Measurements from ENCODE around the gene NHSL1. TPM values are rescaled to one million over a fixed set of nuclear protein-coding genes. Genes with fewer than 3 reads are reported as not detected.

The NHSL1 gene
- total RNA-seq, 1 experiment from 2014 or later: 41.9 TPM

GRCh38 chr6:138430361-138431145, 68.7 kb downstream of the NHSL1 start:
- Histone ChIP-seq H3K36me3 (ENCODE audit: control insufficient read depth, insufficient read depth, low read length) (no peaks in the 10 kb centered on the region), H3K9me3 (no peaks in the 10 kb centered on the region), H3K27me3 (replicated peaks; ENCODE audit: control insufficient read depth, insufficient read depth, low read length) (no peaks in the 10 kb centered on the region), H3K4me1 (no peaks in the 10 kb centered on the region), H3K4me3 (ENCODE audit: low read depth, low read length) (no peak overlapping the region)
- intact Hi-C loops (cut with micrococcal nuclease; ENCODE audit: unreplicated experiment): no loop called here
- Mint-ChIP-seq H3K27ac (ENCODE audit: unreplicated experiment) (no peak overlapping the region), H3K9me3 (ENCODE audit: unreplicated experiment) (no peaks in the 10 kb centered on the region), H3K27me3 (ENCODE audit: insufficient read depth, unreplicated experiment) (no peaks in the 10 kb centered on the region), H3K4me1 (ENCODE audit: low read depth, unreplicated experiment) (peaks cover 5% of the 10 kb centered on the region), H3K36me3 (ENCODE audit: insufficient read depth, unreplicated experiment) (peaks cover 44% of the 10 kb centered on the region), H3K4me3 (ENCODE audit: unreplicated experiment) (no peak overlapping the region)
- no TSS peak for BruUV-seq (replicated peaks)
- CTCF ChIA-PET: no interaction called here
- no peak for DNase-seq
- POLR2A ChIA-PET: no interaction called here
- no peak for TF ChIP-seq CTCF (IDR thresholded peaks at IDR 0.05; ENCODE audit: insufficient read depth in 1 of 2, low read depth in 1 of 2, low read length in 1 of 2, severe bottlenecking in 1 of 2, unreplicated experiment in 1 of 2)

- H3K27me3 Mint-ChIP-seq (ENCODE audit: insufficient read depth, unreplicated experiment): no peaks in the 10 kb centered on the region
- H3K9me3 ChIP-seq: no peaks in the 10 kb centered on the region
- no peak overlapping the region for H3K4me3 Mint-ChIP-seq (ENCODE audit: unreplicated experiment)
- no TSS peak for BruUV-seq (replicated peaks)
- H3K27me3 ChIP-seq (replicated peaks; ENCODE audit: control insufficient read depth, insufficient read depth, low read length): no peaks in the 10 kb centered on the region
- ChIA-PET CTCF (no interaction called here), POLR2A (no interaction called here)
- peaks cover 47% of the 10 kb centered on the region for H3K36me3 Mint-ChIP-seq (ENCODE audit: insufficient read depth, unreplicated experiment)
- H3K4me3 ChIP-seq (ENCODE audit: low read depth, low read length): no peak overlapping the region
- no peaks in the 10 kb centered on the region for H3K4me1 ChIP-seq
- H3K36me3 ChIP-seq (ENCODE audit: control insufficient read depth, insufficient read depth, low read length): no peaks in the 10 kb centered on the region
- H3K4me1 Mint-ChIP-seq (ENCODE audit: low read depth, unreplicated experiment): peaks cover 5% of the 10 kb centered on the region
- no peak for TF ChIP-seq CTCF (IDR thresholded peaks at IDR 0.05; ENCODE audit: insufficient read depth in 1 of 2, low read depth in 1 of 2, low read length in 1 of 2, severe bottlenecking in 1 of 2, unreplicated experiment in 1 of 2)
- intact Hi-C loops (cut with micrococcal nuclease; ENCODE audit: unreplicated experiment): loop anchor here (1.0 to 2.0 kb wide), 4 partner anchors 80 to 337 kb away; no protein-coding TSS in a partner anchor
- H3K27ac Mint-ChIP-seq (ENCODE audit: unreplicated experiment): no peak overlapping the region
- H3K9me3 Mint-ChIP-seq (ENCODE audit: unreplicated experiment): no peaks in the 10 kb centered on the region
- no peak for DNase-seq
Measured at GRCh38 chr6:138429761-138430160, 69.5 kb downstream of the NHSL1 start.

- Histone ChIP-seq H3K4me1 (no peaks in the 10 kb centered on the region), H3K27me3 (replicated peaks; ENCODE audit: control insufficient read depth, insufficient read depth, low read length) (no peaks in the 10 kb centered on the region), H3K9me3 (no peaks in the 10 kb centered on the region), H3K36me3 (ENCODE audit: control insufficient read depth, insufficient read depth, low read length) (no peaks in the 10 kb centered on the region), H3K4me3 (ENCODE audit: low read depth, low read length) (no peak overlapping the region)
- no TSS peak for BruUV-seq (replicated peaks)
- intact Hi-C loops (cut with micrococcal nuclease; ENCODE audit: unreplicated experiment): loop anchor here (1.0 to 2.0 kb wide), 4 partner anchors 80 to 337 kb away; no protein-coding TSS in a partner anchor
- Mint-ChIP-seq H3K27ac (ENCODE audit: unreplicated experiment) (no peak overlapping the region), H3K4me3 (ENCODE audit: unreplicated experiment) (no peak overlapping the region), H3K36me3 (ENCODE audit: insufficient read depth, unreplicated experiment) (peaks cover 52% of the 10 kb centered on the region), H3K27me3 (ENCODE audit: insufficient read depth, unreplicated experiment) (no peaks in the 10 kb centered on the region), H3K4me1 (ENCODE audit: low read depth, unreplicated experiment) (peaks cover 5% of the 10 kb centered on the region), H3K9me3 (ENCODE audit: unreplicated experiment) (no peaks in the 10 kb centered on the region)
- ChIA-PET CTCF (no interaction called here), POLR2A (no interaction called here)
- peak in 1 of 2 experiments; percentile 45 for DNase-seq
- peak; percentile 59 to 65 for TF ChIP-seq CTCF (IDR thresholded peaks at IDR 0.05; ENCODE audit: insufficient read depth in 1 of 2, low read depth in 1 of 2, low read length in 1 of 2, severe bottlenecking in 1 of 2, unreplicated experiment in 1 of 2)
Measured at GRCh38 chr6:138428944-138429598, 70.2 kb downstream of the NHSL1 start.
